ENCODE results near the gene VASH2. TPM values are rescaled to one million over a fixed set of nuclear protein-coding genes. Genes with fewer than 3 reads are reported as not detected.

Gene VASH2
- total and polyA plus RNA-seq, 2 of the 4 experiments (the other 2 are of a cell fraction): 0.90 to 1.2 TPM

DNA sequence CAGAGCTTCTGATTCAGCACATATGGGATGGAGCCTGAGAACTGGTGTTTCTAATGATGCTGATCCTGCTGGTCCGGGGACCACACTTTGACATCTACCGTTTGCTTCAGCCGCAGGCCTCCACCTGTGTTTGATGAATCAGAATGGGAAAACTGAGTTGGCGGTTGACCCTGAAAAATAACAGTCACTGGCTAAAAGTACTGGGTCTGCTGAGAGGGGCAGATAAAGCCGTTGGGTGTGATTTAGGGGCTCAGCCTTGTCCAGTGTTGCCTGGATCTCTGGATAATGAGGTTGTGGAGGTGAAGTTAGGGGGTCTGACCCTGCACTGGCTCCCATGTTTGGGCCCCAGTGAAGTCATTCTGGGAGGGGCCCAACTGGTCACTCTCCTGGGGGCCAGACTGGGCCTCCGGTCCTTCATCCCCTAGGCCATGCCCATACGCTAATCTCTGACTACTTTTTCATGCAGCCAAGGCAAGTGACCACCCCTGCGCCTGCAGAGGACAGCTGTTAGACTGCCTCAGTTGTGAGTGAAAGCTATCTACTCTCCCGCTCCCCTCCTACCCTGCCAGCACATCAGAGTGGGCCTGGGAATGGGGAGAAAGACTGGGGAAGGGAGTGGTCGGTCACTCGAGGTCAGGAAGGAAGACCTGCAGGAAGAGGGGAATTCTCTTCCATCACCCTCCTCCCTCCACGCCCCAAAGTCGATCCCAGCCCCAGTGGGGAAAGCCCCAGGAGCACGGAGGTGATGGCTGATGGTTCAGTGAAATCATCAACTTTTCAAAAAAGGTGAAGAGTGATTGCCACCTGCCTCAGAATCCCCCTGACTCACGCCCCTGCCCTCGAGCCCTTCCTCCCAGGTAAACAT is 27.7 kb downstream of the VASH2 start (continued):
- no peak for TF ChIP-seq RFX5 (IDR thresholded peaks at IDR 0.05; ENCODE audit: low read depth, low read length)

DNA sequence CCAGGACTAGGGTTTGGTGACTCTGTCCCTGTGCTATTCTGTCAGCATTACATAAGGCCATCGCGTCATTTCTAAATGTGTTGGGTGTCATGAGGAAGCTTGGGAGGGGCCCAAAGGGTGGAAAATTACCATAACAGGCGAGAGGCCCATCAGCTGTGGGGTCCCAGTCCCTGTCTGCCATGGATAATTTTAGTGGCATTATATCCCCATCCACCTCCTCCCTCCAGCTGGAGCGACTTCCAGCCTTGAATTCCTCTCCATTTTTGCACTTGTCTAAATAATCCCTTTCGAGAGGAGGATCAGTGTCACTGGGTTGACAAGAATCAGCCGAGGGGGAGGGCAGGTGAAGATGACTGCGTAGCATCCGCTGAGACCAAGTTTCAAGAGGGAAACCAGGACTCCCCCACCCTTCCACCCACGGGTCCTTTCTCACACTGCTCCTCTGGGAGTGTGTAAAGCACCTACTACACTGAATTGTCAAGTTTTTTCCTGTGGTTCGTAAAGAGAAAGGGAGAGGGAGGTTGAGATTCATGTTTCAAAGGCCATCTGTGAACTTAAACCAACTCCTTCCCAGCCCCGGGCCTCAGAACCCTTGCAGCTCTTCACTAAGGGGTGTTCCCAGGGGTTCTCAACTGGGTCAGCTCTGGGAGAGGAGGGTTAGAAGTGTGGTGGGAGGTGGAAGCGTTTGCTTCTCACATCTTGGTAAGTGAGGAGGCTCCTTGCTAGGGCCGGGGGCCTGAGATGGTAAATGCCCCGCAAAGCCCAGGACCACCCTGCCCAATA is 29.2 kb downstream of the VASH2 start:
- CTCF ChIA-PET: interaction anchor here (2.8 kb wide), 1 partner anchor 16 kb away, joined by 10 read pairs; no protein-coding TSS in a partner anchor
- no CpG with 5 or more reads among the region's 14 CpGs for WGBS, 2 experiments (ENCODE audit: extremely low coverage in 2 of 2, insufficient read length in 1 of 2)
- peaks cover 10% of the 10 kb centered on the region for H3K36me3 ChIP-seq (ENCODE audit: control insufficient read depth, insufficient read depth, low read length)
- no peak overlapping the region for H3K27ac ChIP-seq (ENCODE audit: insufficient read depth, low read length)
- intact Hi-C loops (cut with micrococcal nuclease) (no loop called here), dilution Hi-C loops (cut with HindIII; ENCODE audit: low sequenced_read_pairs, unreplicated experiment) (no loop called here), in situ Hi-C loops (cut with MboI; ENCODE audit: low sequenced_read_pairs) (loop anchor here (25.0 kb wide), 1 partner anchor 317 kb away; no protein-coding TSS in a partner anchor)
- no peak overlapping the region for H3K18ac ChIP-seq (ENCODE audit: low read depth, low read length)
- no peaks in the 10 kb centered on the region for H3K9me3 ChIP-seq (ENCODE audit: control insufficient read depth, insufficient read depth, low read length)
- no peak overlapping the region for H2BK5ac ChIP-seq (ENCODE audit: low read depth, low read length, poor library complexity, severe bottlenecking)
- H4K8ac ChIP-seq (ENCODE audit: low read depth in 2 of 2, low read length in 2 of 2): no peak overlapping the region
- H3K9me1 ChIP-seq (ENCODE audit: insufficient read depth, low read length): no peaks in the 10 kb centered on the region
- no peak overlapping the region for H2BK15ac ChIP-seq (ENCODE audit: low read depth, low read length)
- no peaks in the 10 kb centered on the region for H4K20me1 ChIP-seq (ENCODE audit: insufficient read depth, low read length)
- H3K79me1 ChIP-seq (ENCODE audit: low read depth in 1 of 2, low read length in 2 of 2): no peaks in the 10 kb centered on the region
- no peak overlapping the region for H3K23ac ChIP-seq (ENCODE audit: low read depth, low read length)
- H3K9ac ChIP-seq (ENCODE audit: low read depth, low read length): no peak overlapping the region
- no peaks in the 10 kb centered on the region for H3K27me3 ChIP-seq (ENCODE audit: control insufficient read depth, insufficient read depth, low read length)
- no peak overlapping the region for H4K5ac ChIP-seq (ENCODE audit: low read depth, low read length)
- H4K91ac ChIP-seq (ENCODE audit: insufficient read depth, low read depth, low read length): no peak overlapping the region
- H3K4me3 ChIP-seq (ENCODE audit: insufficient read depth, low read depth, low read length): no peak overlapping the region
- no TSS peak for BruUV-seq (replicated peaks)
- no peak overlapping the region for H2BK120ac ChIP-seq (ENCODE audit: low read depth, low read length)
- no peak overlapping the region for H3K14ac ChIP-seq (replicated peaks; ENCODE audit: low read depth, low read length)
- H3K4ac ChIP-seq (ENCODE audit: low read depth, low read length): no peak overlapping the region
- POLR2A ChIA-PET (ENCODE audit: unreplicated experiment): no interaction called here
- no peak overlapping the region for H2AK9ac ChIP-seq (replicated peaks; ENCODE audit: low read depth, low read length, poor library complexity)
- peaks cover 11% of the 10 kb centered on the region; the same call in 1 of the 2 replicates for H3K4me1 ChIP-seq (ENCODE audit: control insufficient read depth, insufficient read depth, low read length)
- no peak overlapping the region for H2BK20ac ChIP-seq (ENCODE audit: low read depth, low read length)
- no peak overlapping the region for H2AFZ ChIP-seq (replicated peaks; ENCODE audit: low read length, poor library complexity)
- no peak overlapping the region for H3K4me2 ChIP-seq (ENCODE audit: low read depth, low read length)
- DNase-seq: no peak
- TF ChIP-seq MAZ (IDR thresholded peaks at IDR 0.05; ENCODE audit: borderline replicate concordance, low read depth, low read length) (no peak), RFX5 (IDR thresholded peaks at IDR 0.05; ENCODE audit: low read depth, low read length) (no peak), NFE2L2 (IDR thresholded peaks at IDR 0.05; ENCODE audit: low read depth, low read length) (no peak), ELK1 (IDR thresholded peaks at IDR 0.05; ENCODE audit: borderline replicate concordance, low read depth, low read length) (no peak), RAD21 (IDR thresholded peaks at IDR 0.05; ENCODE audit: low read length) (no peak), POLR2A (IDR thresholded peaks at IDR 0.05; ENCODE audit: low read depth, low read length) (no peak), CTCF (conservative IDR thresholded peaks at IDR 0.05; ENCODE audit: low read depth, low read length) (no peak), SMC3 (IDR thresholded peaks at IDR 0.05; ENCODE audit: low read depth, low read length) (no peak)
- TF ChIP-seq, protein P1, sequence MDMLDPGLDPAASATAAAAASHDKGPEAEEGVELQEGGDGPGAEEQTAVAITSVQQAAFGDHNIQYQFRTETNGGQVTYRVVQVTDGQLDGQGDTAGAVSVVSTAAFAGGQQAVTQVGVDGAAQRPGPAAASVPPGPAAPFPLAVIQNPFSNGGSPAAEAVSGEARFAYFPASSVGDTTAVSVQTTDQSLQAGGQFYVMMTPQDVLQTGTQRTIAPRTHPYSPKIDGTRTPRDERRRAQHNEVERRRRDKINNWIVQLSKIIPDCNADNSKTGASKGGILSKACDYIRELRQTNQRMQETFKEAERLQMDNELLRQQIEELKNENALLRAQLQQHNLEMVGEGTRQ (IDR thresholded peaks at IDR 0.05; ENCODE audit: low read depth, low read length): no peak
- H3K56ac ChIP-seq (ENCODE audit: extremely low read depth, insufficient read depth, low read length): no peak overlapping the region
- no peak overlapping the region for H2AK5ac ChIP-seq (ENCODE audit: low read depth, low read length)
- no peak for ATAC-seq (ENCODE audit: low read depth)
